HG02623 (cell line): ENCODE measurements around the gene SP100.
"Not testable (repeated sequence)": the region's sequence is repeated elsewhere in the genome, so short reads cannot be mapped to it uniquely, and the experiment has no call there.

Experiments used
- ATAC-seq: cut with Tn5 transposase; IDR thresholded peaks from one replicate; pipeline ENCODE4 v1.9.1; 2021; ENCODE audit warnings: moderate library complexity; ENCODE audit not compliant: unreplicated experiment

SP100 gene

GRCh38 chr2:230418341-230419016 is 2.5 kb downstream of the SP100 start:
- no peak for ATAC-seq

- ATAC-seq = no peak
These were observed 3.2 kb downstream of the SP100 start for GRCh38 chr2:230419181-230419580.

GRCh38 chr2:230422149-230422548 is 6.1 kb downstream of the SP100 start:
- ATAC-seq = no peak

GRCh38 chr2:230423851-230424458 is 8.0 kb downstream of the SP100 start:
- no peak for ATAC-seq

GRCh38 chr2:230425377-230425776 is 9.4 kb downstream of the SP100 start:
- no peak for ATAC-seq

- no peak for ATAC-seq
These were observed 13.5 kb downstream of the SP100 start for GRCh38 chr2:230429513-230429912.

GRCh38 chr2:230430957-230431910 is 15.2 kb downstream of the SP100 start:
- ATAC-seq = no peak

- ATAC-seq = no peak
These were observed 18.8 kb downstream of the SP100 start for GRCh38 chr2:230434677-230435324.

GRCh38 chr2:230435431-230435830 is 19.4 kb downstream of the SP100 start:
- no peak for ATAC-seq

- not testable (repeated sequence) for ATAC-seq
These were observed 23.1 kb downstream of the SP100 start for GRCh38 chr2:230439121-230439520.

GRCh38 chr2:230439590-230439989 is 23.6 kb downstream of the SP100 start:
- no peak for ATAC-seq

- ATAC-seq = no peak
These were observed 25.4 kb downstream of the SP100 start for GRCh38 chr2:230441227-230441897.

- ATAC-seq = no peak
These were observed 27.5 kb downstream of the SP100 start for GRCh38 chr2:230443541-230443940.

- ATAC-seq = no peak
These were observed 28.8 kb downstream of the SP100 start for GRCh38 chr2:230444832-230445231.

GRCh38 chr2:230447036-230447435 is 31.0 kb downstream of the SP100 start:
- no peak for ATAC-seq

- peak; percentile 67 for ATAC-seq
These were observed 31.8 kb downstream of the SP100 start for GRCh38 chr2:230447455-230448451.

GRCh38 chr2:230449901-230450467 is 34.0 kb downstream of the SP100 start:
- no peak for ATAC-seq

- ATAC-seq = no peak
These were observed 37.0 kb downstream of the SP100 start for GRCh38 chr2:230453006-230453405.
